ENCODE data around the gene TSSK1B. TPM values are rescaled to one million over a fixed set of nuclear protein-coding genes. Genes with fewer than 3 reads are reported as not detected.

TSSK1B gene
- total and polyA plus RNA-seq, 2 of the 4 experiments (the other 2 are of a cell fraction): 0.03 to 0.18 TPM

DNA sequence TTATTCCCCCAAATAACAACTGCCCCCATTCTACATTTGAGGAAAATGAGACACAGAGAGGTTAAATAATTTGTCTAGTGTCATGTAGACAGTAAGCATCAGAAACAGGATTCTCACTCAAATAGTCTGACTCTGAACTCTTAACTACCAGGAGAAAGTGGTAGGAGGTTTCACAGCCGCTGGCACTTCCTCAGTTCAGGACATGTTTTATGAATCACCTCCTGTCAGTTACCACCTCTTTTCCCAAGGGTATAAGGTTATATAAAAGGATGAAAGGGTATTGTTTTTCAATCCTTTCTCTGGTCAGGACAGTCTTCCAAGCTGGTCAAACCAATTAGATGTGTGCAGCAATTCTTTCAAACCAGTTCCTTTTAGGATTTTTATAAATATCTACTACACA is 52.1 kb downstream of the TSSK1B start:
- TF ChIP-seq MAFK (IDR thresholded peaks at IDR 0.05; ENCODE audit: low read depth, low read length) (no peak), NFE2L2 (IDR thresholded peaks at IDR 0.05; ENCODE audit: low read depth, low read length) (no peak), FOS (IDR thresholded peaks at IDR 0.05; ENCODE audit: low read depth, low read length) (no peak), MXI1 (IDR thresholded peaks at IDR 0.05; ENCODE audit: borderline replicate concordance, low read depth, low read length) (no peak), CHD1 (IDR thresholded peaks at IDR 0.05; ENCODE audit: low read depth, low read length) (no peak), RCOR1 (IDR thresholded peaks at IDR 0.05; ENCODE audit: insufficient replicate concordance, low read length) (no peak), RAD21 (IDR thresholded peaks at IDR 0.05; ENCODE audit: low read length) (no peak), ELK1 (IDR thresholded peaks at IDR 0.05; ENCODE audit: borderline replicate concordance, low read depth, low read length) (no peak), MAZ (IDR thresholded peaks at IDR 0.05; ENCODE audit: borderline replicate concordance, low read depth, low read length) (no peak), SMC3 (IDR thresholded peaks at IDR 0.05; ENCODE audit: low read depth, low read length) (no peak), POLR2A (IDR thresholded peaks at IDR 0.05; ENCODE audit: low read depth, low read length) (no peak), BHLHE40 (IDR thresholded peaks at IDR 0.05; ENCODE audit: low read depth, low read length) (no peak)
- TF ChIP-seq, protein P1, sequence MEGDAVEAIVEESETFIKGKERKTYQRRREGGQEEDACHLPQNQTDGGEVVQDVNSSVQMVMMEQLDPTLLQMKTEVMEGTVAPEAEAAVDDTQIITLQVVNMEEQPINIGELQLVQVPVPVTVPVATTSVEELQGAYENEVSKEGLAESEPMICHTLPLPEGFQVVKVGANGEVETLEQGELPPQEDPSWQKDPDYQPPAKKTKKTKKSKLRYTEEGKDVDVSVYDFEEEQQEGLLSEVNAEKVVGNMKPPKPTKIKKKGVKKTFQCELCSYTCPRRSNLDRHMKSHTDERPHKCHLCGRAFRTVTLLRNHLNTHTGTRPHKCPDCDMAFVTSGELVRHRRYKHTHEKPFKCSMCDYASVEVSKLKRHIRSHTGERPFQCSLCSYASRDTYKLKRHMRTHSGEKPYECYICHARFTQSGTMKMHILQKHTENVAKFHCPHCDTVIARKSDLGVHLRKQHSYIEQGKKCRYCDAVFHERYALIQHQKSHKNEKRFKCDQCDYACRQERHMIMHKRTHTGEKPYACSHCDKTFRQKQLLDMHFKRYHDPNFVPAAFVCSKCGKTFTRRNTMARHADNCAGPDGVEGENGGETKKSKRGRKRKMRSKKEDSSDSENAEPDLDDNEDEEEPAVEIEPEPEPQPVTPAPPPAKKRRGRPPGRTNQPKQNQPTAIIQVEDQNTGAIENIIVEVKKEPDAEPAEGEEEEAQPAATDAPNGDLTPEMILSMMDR (conservative IDR thresholded peaks at IDR 0.05; ENCODE audit: low read depth, low read length): no peak
- in situ Hi-C loops (cut with MboI; ENCODE audit: low sequenced_read_pairs) (loop anchor here (5.0 kb wide), 1 partner anchor 120 kb away; no protein-coding TSS in a partner anchor), intact Hi-C loops (cut with micrococcal nuclease) (loop anchor here (2.0 kb wide), 1 partner anchor 106 kb away; the partner anchor contains the start of gene MCC), dilution Hi-C loops (cut with HindIII; ENCODE audit: low sequenced_read_pairs, unreplicated experiment) (no loop called here)
- Histone ChIP-seq H3K9me3 (ENCODE audit: control insufficient read depth, insufficient read depth, low read length) (no peaks in the 10 kb centered on the region), H3K27me3 (ENCODE audit: control insufficient read depth, insufficient read depth, low read length) (no peaks in the 10 kb centered on the region), H4K91ac (ENCODE audit: insufficient read depth, low read depth, low read length) (no peak overlapping the region), H4K8ac (ENCODE audit: low read depth in 2 of 2, low read length in 2 of 2) (no peak overlapping the region), H3K14ac (replicated peaks; ENCODE audit: low read depth, low read length) (no peak overlapping the region), H2BK120ac (ENCODE audit: low read depth, low read length) (no peak overlapping the region), H3K18ac (ENCODE audit: low read depth, low read length) (peak overlapping the region; percentile 69), H2BK5ac (ENCODE audit: low read depth, low read length, poor library complexity, severe bottlenecking) (peak overlapping the region; percentile 19), H3K9ac (ENCODE audit: low read depth, low read length) (no peak overlapping the region), H2AK9ac (replicated peaks; ENCODE audit: low read depth, low read length, poor library complexity) (no peak overlapping the region), H3K4me1 (ENCODE audit: control insufficient read depth, insufficient read depth, low read length) (peaks cover 16% of the 10 kb centered on the region), H3K4ac (ENCODE audit: low read depth, low read length) (no peak overlapping the region), H4K20me1 (ENCODE audit: insufficient read depth, low read length) (no peaks in the 10 kb centered on the region), H3K56ac (ENCODE audit: extremely low read depth, insufficient read depth, low read length) (no peak overlapping the region), H3K4me2 (ENCODE audit: low read depth, low read length) (no peak overlapping the region), H2AFZ (replicated peaks; ENCODE audit: low read length, poor library complexity) (no peak overlapping the region), H3K36me3 (ENCODE audit: control insufficient read depth, insufficient read depth, low read length) (peaks cover 3% of the 10 kb centered on the region; the same call in 1 of the 2 replicates), H2BK15ac (ENCODE audit: low read depth, low read length) (no peak overlapping the region), H4K5ac (ENCODE audit: low read depth, low read length) (peak overlapping the region; percentile 61), H2AK5ac (ENCODE audit: low read depth, low read length) (no peak overlapping the region), H3K79me1 (ENCODE audit: low read depth in 1 of 2, low read length in 2 of 2) (no peaks in the 10 kb centered on the region), H2BK20ac (ENCODE audit: low read depth, low read length) (no peak overlapping the region), H3K23ac (ENCODE audit: low read depth, low read length) (no peak overlapping the region), H3K4me3 (ENCODE audit: insufficient read depth, low read depth, low read length) (no peak overlapping the region), H3K27ac (ENCODE audit: insufficient read depth, low read length) (peak overlapping the region; percentile 59; the same call in 1 of the 2 replicates), H3K9me1 (ENCODE audit: insufficient read depth, low read length) (no peaks in the 10 kb centered on the region)
- ATAC-seq (ENCODE audit: low read depth): peak; percentile 5; the same call in 1 of the 2 replicates
- no CpG with 5 or more reads among the region's 1 CpG for WGBS, 2 experiments (ENCODE audit: extremely low coverage in 2 of 2, insufficient read length in 1 of 2)
- POLR2A ChIA-PET (ENCODE audit: unreplicated experiment): no interaction called here
- BruUV-seq (replicated peaks): no TSS peak
- no peak for DNase-seq
- CTCF ChIA-PET: no interaction called here
